NOMO-1 treated with DMSO at 0.1 percent for 48 hours (cell line): Measurements from ENCODE around the gene PEX11G.

ENCODE experiments used
- DNase-seq: peaks from one replicate; lab custom pipeline; 2025; ENCODE audit not compliant: unreplicated experiment; lab: John Stamatoyannopoulos, UW

The PEX11G gene

GRCh38 chr19:7488736-7489353 is at the start of gene PEX11G:
PEX11G (minus strand) TSS chr19:7489035; CDS start chr19:7489010, 25 bp downstream.
- DNase-seq, result peak; percentile 66

- DNase-seq, result no peak
These were observed 47.3 kb upstream of the PEX11G start for GRCh38 chr19:7535998-7536695.

- peak; percentile 88 for DNase-seq
These were observed 46.5 kb upstream of the PEX11G start, which contains the start of gene PNPLA6 for GRCh38 chr19:7535047-7535997. PNPLA6 (plus strand) TSS chr19:7535717; CDS start chr19:7535789, 72 bp downstream.

GRCh38 chr19:7534531-7535046 is 45.8 kb upstream of the PEX11G start:
- DNase-seq, result peak; percentile 13

- DNase-seq, result peak; percentile 67
These were observed 45.2 kb upstream of the PEX11G start for GRCh38 chr19:7533925-7534480.

- DNase-seq, result no peak
These were observed 44.5 kb upstream of the PEX11G start for GRCh38 chr19:7533281-7533885.

- no peak for DNase-seq
These were observed 41.0 kb upstream of the PEX11G start for GRCh38 chr19:7529610-7530490.

GRCh38 chr19:7529246-7529600 is 40.4 kb upstream of the PEX11G start:
- no peak for DNase-seq

- DNase-seq, result no peak
These were observed 39.8 kb upstream of the PEX11G start for GRCh38 chr19:7528522-7529245.

- DNase-seq, result no peak
These were observed 39.3 kb upstream of the PEX11G start for GRCh38 chr19:7528192-7528519.

GRCh38 chr19:7527516-7528191 is 38.8 kb upstream of the PEX11G start:
- no peak for DNase-seq

- no peak for DNase-seq
These were observed 37.5 kb upstream of the PEX11G start for GRCh38 chr19:7526059-7526929.

GRCh38 chr19:7524992-7525739 is 36.3 kb upstream of the PEX11G start:
- no peak for DNase-seq

- no peak for DNase-seq
These were observed 35.7 kb upstream of the PEX11G start for GRCh38 chr19:7524523-7524922.

- DNase-seq, result no peak
These were observed 34.3 kb upstream of the PEX11G start for GRCh38 chr19:7522923-7523667.
